Endothelial cell of umbilical vein (primary cell): ENCODE data around the gene DEPDC1. TPM values are rescaled to one million over a fixed set of nuclear protein-coding genes. Genes with fewer than 3 reads are reported as not detected.

ENCODE experiments used
- BruUV-seq: library from RNA; stranded (reverse); fragments of 400-500 nt; replicated peaks from 2 replicates; lab custom pipeline; 2021; lab: Mats Ljungman, UMichigan
- CTCF ChIA-PET: fragments of 300-600, 350-600 bp; sonication (Branson Sonifier 250); formaldehyde crosslinking; loops from one replicate; lab custom pipeline; 2021; ENCODE audit warnings: antibody characterized with exemption, inconsistent platforms; lab: Charles Lee
- POLR2A ChIA-PET: fragments of 300-600, 350-600 bp; sonication (Branson Sonifier 250); formaldehyde crosslinking; loops from one replicate; lab custom pipeline; 2021; ENCODE audit warnings: antibody characterized with exemption, inconsistent platforms; lab: Charles Lee
- DNase-seq: peaks from one replicate; pipeline ENCODE4 v3.0.0-alpha.2; 2011; ENCODE audit warnings: low read depth, low spot score
- FAIRE-seq: peaks from 2 replicates; lab custom pipeline; 2011; peaks lifted over from hg19 to GRCh38; lab: Jason Lieb, UNC
- H2AFZ ChIP-seq: 2 replicates; pipeline ENCODE4 v1.6.0; 2012; ENCODE audit warnings: low read depth, low read length, control low read depth, inconsistent platforms
- H3K27ac ChIP-seq: 2 replicates; pipeline ENCODE4 v1.5.1; 2011; ENCODE audit warnings: low read depth, mild to moderate bottlenecking, control low read depth, low read length, moderate library complexity; ENCODE audit not compliant: insufficient read depth
- H3K27me3 ChIP-seq, 2 experiments: 2 replicates each; pipeline versions ENCODE4 v1.6.0 to v1.6.1; 2011; ENCODE audit warnings: low read length in 2 of 2, mixed read lengths in 1 of 2; ENCODE audit not compliant: control insufficient read depth in 2 of 2, insufficient read depth in 2 of 2
- H3K36me3 ChIP-seq, 2 experiments: 2 replicates in 1 of 2; 3 replicates in 1 of 2; pipeline ENCODE4 v1.5.1; 2011; ENCODE audit warnings: low read length in 2 of 2, mild to moderate bottlenecking in 1 of 2, moderate library complexity in 1 of 2; ENCODE audit not compliant: control insufficient read depth in 2 of 2, insufficient read depth in 2 of 2; ENCODE audit errors: extremely low read depth in 1 of 2
- H3K4me1 ChIP-seq: 3 replicates; pipeline ENCODE4 v1.5.1; 2011; ENCODE audit warnings: mild to moderate bottlenecking, low read length; ENCODE audit not compliant: control insufficient read depth, insufficient read depth; ENCODE audit errors: extremely low read depth
- H3K4me2 ChIP-seq: 2 replicates; pipeline ENCODE4 v1.6.1; 2011; ENCODE audit warnings: low read length, control low read depth, mixed read lengths; ENCODE audit not compliant: insufficient read depth
- H3K4me3 ChIP-seq, 3 experiments: fragments of 200-600 bp in 1 of 3; sonication (generic), shearing (Covaris generic) in 1 of 3; replicated peaks in 1 of 3; 2 replicates each; pipeline ENCODE4 v1.5.1; 2011 to 2016; ENCODE audit warnings: control low read depth in 3 of 3, low read length in 3 of 3, mild to moderate bottlenecking in 2 of 3, inconsistent platforms in 1 of 3, low read depth in 1 of 3, moderate library complexity in 1 of 3; ENCODE audit not compliant: insufficient read depth in 1 of 3
- H3K79me2 ChIP-seq: 2 replicates; pipeline ENCODE4 v1.6.0; 2012; ENCODE audit warnings: low read length, inconsistent platforms; ENCODE audit not compliant: control insufficient read depth, insufficient read depth
- H3K9ac ChIP-seq: replicated peaks from 2 replicates; pipeline ENCODE3; 2011; ENCODE audit warnings: low read length, control low read depth; ENCODE audit not compliant: insufficient read depth; ENCODE audit errors: extremely low read depth
- H3K9me1 ChIP-seq: replicated peaks from 3 replicates; pipeline ENCODE4 v1.6.0; 2011; ENCODE audit warnings: mild to moderate bottlenecking, low read length; ENCODE audit not compliant: control insufficient read depth, insufficient read depth; ENCODE audit errors: extremely low read depth
- H3K9me3 ChIP-seq: replicated peaks from 2 replicates; pipeline ENCODE4 v1.5.1; 2012; ENCODE audit warnings: low read length, inconsistent platforms; ENCODE audit not compliant: control insufficient read depth, insufficient read depth
- H4K20me1 ChIP-seq: replicated peaks from 2 replicates; pipeline ENCODE3; 2011; ENCODE audit warnings: mild to moderate bottlenecking, low read length; ENCODE audit not compliant: control insufficient read depth, insufficient read depth; ENCODE audit errors: extremely low read depth
- EZH2 ChIP-seq: IDR thresholded peaks from 2 replicates; pipeline ENCODE4 v1.6.1; 2012; ENCODE audit warnings: borderline replicate concordance, low read depth, mild to moderate bottlenecking, moderate library complexity, low read length, inconsistent platforms; ENCODE audit not compliant: severe bottlenecking
- FOS ChIP-seq: IDR thresholded peaks from 2 replicates; pipeline ENCODE4 v1.6.1; 2011; ENCODE audit warnings: mild to moderate bottlenecking, low read length, moderate library complexity, borderline replicate concordance; ENCODE audit not compliant: insufficient read depth
- GATA2 ChIP-seq: IDR thresholded peaks from 2 replicates; pipeline ENCODE4 v1.7.0; 2011; ENCODE audit warnings: low read depth, mild to moderate bottlenecking, moderate library complexity, mixed read lengths, low read length; ENCODE audit not compliant: insufficient read length, insufficient read depth
- JUN ChIP-seq: IDR thresholded peaks from 2 replicates; pipeline ENCODE4 v1.6.1; 2011; ENCODE audit warnings: borderline replicate concordance, low read depth; ENCODE audit not compliant: insufficient read length, insufficient read depth
- MYC ChIP-seq: IDR thresholded peaks from one replicate; pipeline ENCODE4 v1.6.1; 2011; ENCODE audit warnings: mild to moderate bottlenecking, low read depth, low read length
- POLR2A ChIP-seq: IDR thresholded peaks from 2 replicates; pipeline ENCODE4 v1.6.1; 2012; ENCODE audit warnings: low read depth, mild to moderate bottlenecking, control low read depth, low read length
- POLR2AphosphoS5 ChIP-seq: IDR thresholded peaks from 2 replicates; pipeline ENCODE4 v1.6.1; 2012; ENCODE audit warnings: low read depth, mild to moderate bottlenecking, control low read depth, low read length, moderate library complexity; ENCODE audit not compliant: insufficient read depth
- dilution Hi-C: fragments of 300-500 bp; cut with MboI; formaldehyde crosslinking; loops from one replicate; pipeline ENCODE4 v1.15.0; 2019; ENCODE audit warnings: low sequenced_read_pairs; ENCODE audit not compliant: extremely low pct_ligation_motif_present
- intact Hi-C: fragments of 100-400 bp; cut with micrococcal nuclease; formaldehyde crosslinking; loops from one replicate; pipeline ENCODE4 v1.10.0; 2022
- polyA plus RNA-seq, 4 experiments: library from polyadenylated mRNA; depleted of rRNA in 3 of 4; stranded (reverse) in 3 of 4; unstranded in 1 of 4; fragments of >200 nt; gene quantifications; 2 replicates each; pipeline versions ENCODE4 v1.2.1 to v1.2.3, GENCODE V29; 2011 to 2012; ENCODE audit warnings: missing spikeins in 1 of 4
- total RNA-seq: library from RNA; stranded (reverse); gene quantifications from 2 replicates; pipeline ENCODE4 v1.2.3, GENCODE V29; 2021
- TF ChIP-seq, protein P1 (sequence below): IDR thresholded peaks from 2 replicates; pipeline ENCODE4 v1.6.1; 2011; ENCODE audit not compliant: insufficient read depth, insufficient read length
- TF ChIP-seq, protein P2 (sequence below), 2 donors: IDR thresholded peaks; 1 replicate in 1 of 2; 2 replicates in 1 of 2; pipeline ENCODE4 v1.5.1; 2011; ENCODE audit warnings: low read length in 2 of 2, mild to moderate bottlenecking in 2 of 2, moderate library complexity in 2 of 2, control low read depth in 1 of 2, inconsistent platforms in 1 of 2, low read depth in 1 of 2; ENCODE audit not compliant: insufficient read depth in 1 of 2; ENCODE audit errors: extremely low read depth in 1 of 2

The DEPDC1 gene
- total and polyA plus RNA-seq, 2 donors (not counting 3 experiments of a cell fraction or from before 2014, with no cell fraction given) = 5.5 to 30.4 TPM

DNA sequence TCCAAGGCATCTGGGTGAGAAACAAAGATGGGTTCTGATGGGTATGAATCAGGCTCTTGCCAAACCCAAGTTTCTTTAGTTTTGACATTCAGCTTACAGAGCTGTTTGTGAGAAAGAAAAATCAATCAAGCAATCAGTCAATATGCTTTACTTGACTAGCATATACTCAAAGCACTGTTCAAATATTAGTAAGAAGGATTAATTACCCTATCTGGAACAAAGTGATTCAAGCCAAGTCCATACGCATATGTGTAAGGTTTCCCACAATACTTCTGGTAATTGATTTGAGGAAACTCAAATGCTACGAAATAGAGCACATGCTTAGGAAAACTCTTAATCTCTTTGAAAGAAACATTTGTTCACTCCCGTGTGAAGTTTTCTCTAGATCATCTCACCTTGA, 65.8 kb downstream of the DEPDC1 start:
- dilution Hi-C loops = no loop called here
- DNase-seq (no peak), FAIRE-seq (no peak)
- BruUV-seq = no TSS peak
- no peak overlapping the region for H2AFZ ChIP-seq
- no peak overlapping the region for H3K4me2 ChIP-seq
- H3K79me2 ChIP-seq = no peaks in the 10 kb centered on the region
- CTCF ChIA-PET = interaction anchor here (2.7 kb wide), 1 partner anchor 12 kb away, joined by 13 read pairs; no protein-coding TSS in a partner anchor
- H3K9ac ChIP-seq = no peak overlapping the region
- H3K9me3 ChIP-seq = no peaks in the 10 kb centered on the region
- H3K27me3 ChIP-seq = peaks cover 7 to 10% of the 10 kb centered on the region in 2 experiments
- POLR2A ChIA-PET = no interaction called here
- H3K4me3 ChIP-seq = no peak overlapping the region
- intact Hi-C loops = no loop called here
- no peak overlapping the region for H3K27ac ChIP-seq
- no peaks in the 10 kb centered on the region for H3K4me1 ChIP-seq
- no peaks in the 10 kb centered on the region for H3K36me3 ChIP-seq
- H4K20me1 ChIP-seq = no peaks in the 10 kb centered on the region
- no peaks in the 10 kb centered on the region for H3K9me1 ChIP-seq
- TF ChIP-seq EZH2 = no peak
- no peak for TF ChIP-seq POLR2A
- TF ChIP-seq GATA2 = no peak
- no peak for TF ChIP-seq FOS
- TF ChIP-seq MYC = no peak
- no peak for TF ChIP-seq JUN
- TF ChIP-seq, protein P1, sequence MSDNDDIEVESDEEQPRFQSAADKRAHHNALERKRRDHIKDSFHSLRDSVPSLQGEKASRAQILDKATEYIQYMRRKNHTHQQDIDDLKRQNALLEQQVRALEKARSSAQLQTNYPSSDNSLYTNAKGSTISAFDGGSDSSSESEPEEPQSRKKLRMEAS = no peak
- TF ChIP-seq, protein P2, sequence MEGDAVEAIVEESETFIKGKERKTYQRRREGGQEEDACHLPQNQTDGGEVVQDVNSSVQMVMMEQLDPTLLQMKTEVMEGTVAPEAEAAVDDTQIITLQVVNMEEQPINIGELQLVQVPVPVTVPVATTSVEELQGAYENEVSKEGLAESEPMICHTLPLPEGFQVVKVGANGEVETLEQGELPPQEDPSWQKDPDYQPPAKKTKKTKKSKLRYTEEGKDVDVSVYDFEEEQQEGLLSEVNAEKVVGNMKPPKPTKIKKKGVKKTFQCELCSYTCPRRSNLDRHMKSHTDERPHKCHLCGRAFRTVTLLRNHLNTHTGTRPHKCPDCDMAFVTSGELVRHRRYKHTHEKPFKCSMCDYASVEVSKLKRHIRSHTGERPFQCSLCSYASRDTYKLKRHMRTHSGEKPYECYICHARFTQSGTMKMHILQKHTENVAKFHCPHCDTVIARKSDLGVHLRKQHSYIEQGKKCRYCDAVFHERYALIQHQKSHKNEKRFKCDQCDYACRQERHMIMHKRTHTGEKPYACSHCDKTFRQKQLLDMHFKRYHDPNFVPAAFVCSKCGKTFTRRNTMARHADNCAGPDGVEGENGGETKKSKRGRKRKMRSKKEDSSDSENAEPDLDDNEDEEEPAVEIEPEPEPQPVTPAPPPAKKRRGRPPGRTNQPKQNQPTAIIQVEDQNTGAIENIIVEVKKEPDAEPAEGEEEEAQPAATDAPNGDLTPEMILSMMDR (IDR thresholded peaks at IDR 0.05; ENCODE audit: extremely low read depth in 1 of 2, insufficient read depth in 1 of 2, low read depth in 1 of 2, low read length in 2 of 2) = no peak
- TF ChIP-seq POLR2AphosphoS5 = no peak
